Suppressor macrophage treated with lipopolysaccharide for 1 hour (primary cell): Measurements from ENCODE around the gene SCGB1C1.
"Not testable (repeated sequence)": the region's sequence is repeated elsewhere in the genome, so short reads cannot be mapped to it uniquely, and the experiment has no call there.

Source experiments
- DNase-seq, 3 donors: peaks; one replicate each; pipeline ENCODE4 v3.0.0-alpha.2; 2020 to 2022

Gene SCGB1C1

DNA sequence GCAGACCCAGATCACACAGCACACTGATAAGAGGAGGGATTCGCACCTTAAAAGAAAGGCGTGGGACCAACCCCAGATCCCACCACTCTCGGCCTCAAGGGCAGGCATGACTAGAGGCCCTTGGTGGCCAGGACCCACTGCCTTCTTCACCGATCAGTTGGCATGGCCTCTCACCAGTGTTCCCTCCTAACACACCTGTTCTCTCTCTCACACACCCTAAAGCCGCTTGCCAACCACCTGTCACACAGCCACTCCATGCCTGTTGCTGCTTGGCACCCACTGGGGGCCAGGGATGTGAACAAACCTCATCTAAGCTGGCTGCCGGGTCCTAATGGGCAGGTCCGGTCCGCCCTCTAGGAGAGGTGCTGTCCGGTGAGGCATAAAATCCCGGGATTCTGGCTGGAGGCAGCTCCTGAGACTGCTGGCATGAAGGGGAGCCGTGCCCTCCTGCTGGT is at the start of gene SCGB1C1:
TSS of gene SCGB1C1 (plus strand) at position 405 of the 455 bp plus-strand sequence. CDS start at position 427, 22 bp downstream.
- not testable (repeated sequence) for DNase-seq

DNA sequence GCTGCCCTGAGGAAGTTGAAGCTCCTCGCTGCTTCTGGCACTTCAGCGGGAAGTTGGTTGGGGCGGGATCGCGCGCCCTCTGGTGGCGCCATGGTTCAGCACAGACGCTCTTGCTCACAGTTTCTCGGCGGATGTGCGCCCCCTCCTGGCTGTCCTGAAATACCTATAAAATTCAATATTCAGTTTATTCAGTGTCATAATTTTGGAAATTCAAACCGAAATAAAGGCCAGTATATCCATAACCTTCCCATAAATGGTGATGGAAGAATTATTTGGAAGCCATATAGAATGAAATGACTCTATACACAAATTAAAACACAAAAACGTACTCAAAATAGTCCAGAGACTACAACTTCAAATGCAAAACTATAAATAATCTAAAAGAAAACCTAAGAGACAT is 12.6 kb upstream of the SCGB1C1 start:
- not testable (repeated sequence) for DNase-seq

DNA sequence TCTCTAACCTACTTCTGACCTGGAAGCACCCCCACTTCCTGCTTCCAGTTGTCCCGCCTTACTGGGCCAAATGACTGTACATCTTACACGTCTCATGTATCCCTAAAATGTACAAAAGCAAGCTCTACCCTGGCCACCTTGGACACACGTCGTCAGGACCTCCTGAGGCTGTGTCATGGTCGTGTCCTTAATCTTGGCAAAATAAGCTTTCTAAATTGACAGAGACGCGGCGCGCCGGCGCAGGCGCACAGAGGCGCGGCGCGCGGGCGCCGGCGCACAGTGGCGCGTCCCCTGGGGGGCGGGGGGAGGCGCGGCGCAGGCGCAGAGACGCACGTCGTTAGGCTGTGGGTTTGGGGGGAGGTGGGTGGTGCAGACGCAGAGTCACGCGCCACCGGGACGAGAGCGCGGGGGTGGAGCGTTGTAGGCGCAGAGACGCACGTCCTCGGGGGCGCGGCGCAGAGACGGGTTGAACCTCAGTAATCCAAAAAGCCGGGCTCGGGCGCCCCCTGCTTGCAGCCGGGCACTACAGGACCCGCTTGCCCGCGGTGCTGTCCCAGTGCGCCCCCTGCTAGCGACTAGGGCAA is 3.6 kb upstream of the SCGB1C1 start:
- not testable (repeated sequence) for DNase-seq

DNA sequence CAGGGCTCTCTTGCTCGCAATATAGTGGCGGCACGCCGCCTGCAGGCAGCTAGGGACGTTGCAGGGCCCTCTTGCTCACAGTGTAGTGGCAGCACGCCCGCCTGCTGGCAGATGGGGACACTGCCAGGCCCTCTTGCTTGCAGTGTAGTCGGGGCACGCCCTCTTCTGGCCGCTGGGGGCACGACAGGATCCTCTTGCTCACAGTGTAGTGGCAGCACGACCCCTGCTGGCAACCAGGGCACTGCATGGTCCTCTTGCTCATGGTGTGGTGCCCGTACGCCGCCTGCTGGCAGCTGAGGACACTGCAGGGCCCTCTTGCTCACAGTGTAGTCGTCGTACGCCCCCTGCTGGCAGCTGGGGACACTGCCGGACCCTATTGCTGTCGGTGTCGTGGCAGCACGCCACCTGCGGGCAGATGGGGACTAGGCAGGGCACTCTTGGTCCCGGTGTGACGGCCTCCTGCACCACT is 3.0 kb upstream of the SCGB1C1 start:
- not testable (repeated sequence) for DNase-seq

DNA sequence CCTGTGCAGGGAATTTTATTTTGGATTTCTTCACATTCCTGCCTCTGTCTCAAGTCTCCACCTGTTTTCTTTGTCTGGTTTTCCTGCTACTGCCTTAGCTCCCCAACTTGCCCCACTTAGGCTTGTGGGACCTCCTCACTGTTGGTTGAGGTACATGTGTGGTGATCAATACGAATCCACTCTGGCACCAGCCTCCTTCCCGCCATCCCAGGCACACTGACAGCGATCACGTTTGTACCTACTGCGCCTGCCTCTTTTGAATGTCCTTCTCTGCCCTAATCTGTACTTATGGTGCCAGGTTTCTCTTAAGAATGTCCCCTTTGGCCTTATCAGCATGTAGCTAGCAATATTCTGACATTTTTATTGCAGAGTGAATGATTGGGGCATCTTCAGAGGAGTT is 2.3 kb upstream of the SCGB1C1 start:
- not testable (repeated sequence) for DNase-seq

DNA sequence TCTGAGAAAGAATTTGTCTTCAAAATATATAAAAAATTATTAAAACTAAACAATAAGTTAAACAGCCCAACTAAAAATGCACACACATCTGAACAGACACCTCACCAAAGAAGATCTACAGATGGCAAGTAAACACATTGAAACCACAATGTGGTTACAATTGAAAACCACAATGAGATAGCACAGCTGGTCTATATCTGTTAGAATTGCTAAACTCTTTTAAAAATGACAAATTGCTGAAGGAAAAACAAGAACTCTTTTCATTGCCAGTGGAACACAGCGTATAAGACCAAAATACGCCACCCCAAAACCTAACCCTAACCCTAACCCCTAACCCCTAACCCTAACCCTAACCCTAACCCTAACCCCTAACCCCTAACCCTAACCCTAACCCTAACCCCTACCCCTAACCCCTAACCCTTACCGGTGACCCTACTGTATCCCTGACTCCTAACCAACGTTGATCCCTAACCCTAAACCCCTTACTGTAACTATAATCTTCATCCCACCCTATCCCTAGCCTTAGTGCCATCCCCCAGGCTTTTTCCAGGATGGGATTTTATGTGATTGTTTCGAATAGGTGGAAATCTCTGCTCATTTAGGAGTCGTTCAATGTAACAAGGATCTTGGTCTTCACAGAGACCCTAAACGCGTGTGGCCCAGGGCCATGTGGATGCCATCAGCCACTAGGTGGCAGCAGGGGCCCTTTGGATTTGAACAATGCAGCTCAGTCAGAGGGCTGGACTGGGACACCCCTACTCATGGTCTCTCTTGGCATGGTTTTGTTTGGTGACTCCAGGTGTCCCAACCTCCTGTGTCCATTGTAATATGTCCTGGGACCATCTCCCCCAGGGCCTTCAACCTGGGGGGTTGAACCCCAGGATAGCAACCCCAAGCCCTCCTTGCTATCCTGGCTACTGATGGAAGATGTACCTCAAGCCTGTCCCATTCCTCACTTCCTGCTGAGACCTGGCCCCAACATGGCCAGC is 1.1 kb upstream of the SCGB1C1 start:
- not testable (repeated sequence) for DNase-seq

DNA sequence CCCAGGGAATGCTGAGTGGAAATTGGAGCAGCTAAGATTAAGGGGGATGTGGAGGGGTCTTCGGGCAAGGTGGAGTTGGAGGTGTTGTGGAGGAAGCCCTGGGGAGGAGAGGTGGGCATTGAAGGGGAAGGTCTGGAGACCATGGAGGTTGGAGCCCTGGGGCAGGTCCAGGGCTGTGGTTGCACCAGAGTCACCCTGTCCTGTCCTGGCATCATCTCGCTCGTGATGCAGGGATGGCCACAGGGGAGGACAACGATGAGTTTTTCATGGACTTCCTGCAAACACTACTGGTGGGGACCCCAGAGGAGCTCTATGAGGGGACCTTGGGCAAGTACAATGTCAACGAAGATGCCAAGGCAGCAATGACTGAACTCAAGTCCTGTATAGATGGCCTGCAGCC is 603 bp downstream of the SCGB1C1 start:
- DNase-seq: not testable (repeated sequence)

DNA sequence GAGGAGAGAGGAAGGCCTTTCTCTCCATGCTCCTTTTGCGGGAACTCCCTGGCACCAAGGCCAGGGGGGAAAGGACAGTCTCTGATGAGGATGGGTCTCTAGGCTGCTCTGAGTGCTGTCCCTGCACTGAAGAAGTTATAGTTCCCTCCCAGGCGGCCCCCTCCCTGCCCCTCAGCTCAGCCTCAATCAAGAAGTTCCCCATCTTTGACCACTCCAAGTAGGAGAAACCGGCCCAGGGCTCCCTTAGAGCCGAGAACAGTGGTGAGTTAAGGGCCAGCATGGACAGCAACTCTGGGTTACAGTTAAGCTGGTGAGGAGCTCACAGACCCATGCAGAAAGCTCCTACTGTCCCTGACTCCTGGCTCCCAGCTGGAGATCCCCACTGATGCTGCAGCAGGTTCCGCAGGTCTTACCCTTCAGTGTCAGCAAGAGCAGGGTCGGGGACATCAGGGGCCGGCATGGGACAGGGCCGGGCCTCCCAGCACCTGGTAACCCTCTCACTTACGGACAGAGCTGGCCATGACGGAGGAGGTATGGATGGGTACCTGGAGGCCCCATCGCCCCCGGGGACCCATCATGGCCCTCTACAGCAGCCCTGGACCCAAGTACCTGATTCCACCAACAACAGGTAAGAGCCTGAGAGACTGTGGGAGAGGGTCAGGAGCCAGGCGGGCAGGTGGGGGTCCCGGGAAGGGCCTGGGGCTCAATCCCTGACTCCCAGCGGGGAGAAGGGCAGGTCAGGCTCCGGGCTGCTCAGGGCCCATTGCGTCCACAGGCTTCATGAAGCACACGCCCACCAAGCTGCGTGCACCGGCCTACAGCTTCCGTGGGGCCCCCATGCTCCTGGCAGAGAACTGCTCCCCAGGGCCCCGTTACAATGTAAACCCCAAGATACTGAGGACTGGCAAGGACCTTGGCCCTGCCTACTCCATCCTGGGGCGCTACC is 4.2 kb downstream of the SCGB1C1 start:
- no peak for DNase-seq

DNA sequence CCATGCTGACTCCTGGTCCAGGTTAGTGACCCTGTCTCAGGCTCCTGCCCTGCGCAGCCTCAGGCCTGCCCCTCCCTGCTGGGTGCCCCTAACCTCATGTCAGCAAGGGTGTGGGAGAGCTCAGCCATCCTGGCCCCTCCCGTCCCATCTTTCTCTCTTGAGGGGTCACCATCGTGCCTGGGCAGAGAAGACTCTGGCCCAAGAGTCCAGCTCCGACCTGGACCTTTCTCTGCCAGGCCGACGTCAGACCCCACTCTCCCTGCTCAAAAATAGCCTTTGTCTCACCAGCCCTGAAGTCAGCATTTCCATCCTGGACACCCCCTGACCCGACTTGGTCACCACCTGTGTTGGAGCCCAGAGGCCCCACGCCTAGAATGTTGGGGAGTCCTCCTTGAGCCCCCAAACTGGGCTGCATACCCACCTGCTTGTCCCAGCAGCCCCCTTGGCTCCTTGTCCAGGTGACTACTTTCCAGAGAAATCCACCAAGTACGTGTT is 4.9 kb downstream of the SCGB1C1 start:
- DNase-seq: no peak

DNA sequence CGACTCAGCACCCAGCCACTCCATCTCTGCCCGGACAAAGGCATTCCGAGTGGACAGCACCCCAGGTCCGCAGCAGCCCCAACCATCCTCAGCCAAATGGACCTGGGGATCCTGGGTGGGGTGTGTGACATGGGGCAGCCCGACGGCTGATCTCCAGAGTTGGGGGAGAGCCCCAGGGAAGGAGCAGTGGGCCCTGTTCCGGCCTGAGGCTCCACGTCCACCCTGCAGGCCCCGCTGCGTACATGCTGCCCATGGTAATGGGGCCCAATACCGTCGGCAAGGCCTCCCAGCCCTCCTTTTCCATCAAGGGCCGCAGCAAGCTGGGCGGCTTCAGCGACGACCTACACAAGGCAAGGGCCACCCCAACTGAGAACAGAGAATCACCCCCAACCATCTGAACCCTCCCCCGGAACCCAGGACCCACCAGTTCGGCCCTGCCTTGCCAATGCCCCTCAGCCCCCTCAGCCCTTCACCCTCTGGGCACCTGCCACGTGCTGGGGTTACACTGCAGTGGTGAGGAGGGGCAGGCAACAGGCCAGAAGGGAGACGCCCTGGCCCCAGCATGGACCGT is 5.4 kb downstream of the SCGB1C1 start:
- DNase-seq: no peak

DNA sequence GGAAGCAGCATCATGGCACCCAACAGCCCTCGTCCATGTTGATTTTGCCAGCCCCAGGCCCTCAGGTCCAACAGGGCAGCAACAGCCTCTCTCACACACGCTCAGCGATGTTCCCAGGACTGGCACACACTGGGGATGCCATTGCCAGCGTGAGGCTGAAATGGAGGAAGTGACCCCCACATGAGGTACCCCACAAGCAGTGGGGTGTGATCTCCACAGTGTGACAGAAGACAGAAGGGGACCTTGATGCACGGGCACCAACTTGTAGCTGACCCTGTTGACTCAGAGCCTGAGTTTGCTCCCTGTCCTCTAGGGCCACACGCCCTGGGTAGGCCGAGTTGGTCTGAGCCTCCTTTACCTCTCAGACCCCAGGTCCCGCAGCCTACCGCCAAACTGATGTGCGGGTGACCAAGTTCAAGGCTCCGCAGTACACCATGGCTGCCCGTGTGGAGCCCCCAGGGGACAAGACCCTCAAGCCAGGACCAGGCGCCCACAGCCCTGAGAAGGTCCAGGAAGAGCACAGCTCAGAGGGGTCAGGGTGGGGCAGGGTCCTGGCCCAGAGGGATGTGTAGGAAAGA is 6.2 kb downstream of the SCGB1C1 start:
- no peak for DNase-seq

DNA sequence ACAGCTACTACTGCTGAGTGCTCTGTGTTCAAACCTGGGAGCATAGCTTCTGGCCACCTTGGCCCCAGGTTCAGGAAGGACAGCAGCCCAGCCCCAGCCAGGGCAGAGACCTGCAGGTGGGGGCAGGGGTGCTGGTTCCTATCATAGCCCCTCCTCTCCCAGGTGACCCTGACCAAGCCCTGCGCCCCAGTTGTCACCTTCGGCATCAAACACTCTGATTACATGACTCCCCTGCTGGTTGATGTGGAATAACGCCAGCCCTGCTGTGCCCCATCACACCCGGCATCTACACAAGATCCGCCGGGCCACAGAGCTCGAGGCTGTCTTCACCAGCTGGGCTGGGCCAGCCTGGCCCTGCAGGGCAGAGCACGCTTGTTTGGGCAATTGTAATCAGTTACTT is 6.9 kb downstream of the SCGB1C1 start:
- no peak for DNase-seq

DNA sequence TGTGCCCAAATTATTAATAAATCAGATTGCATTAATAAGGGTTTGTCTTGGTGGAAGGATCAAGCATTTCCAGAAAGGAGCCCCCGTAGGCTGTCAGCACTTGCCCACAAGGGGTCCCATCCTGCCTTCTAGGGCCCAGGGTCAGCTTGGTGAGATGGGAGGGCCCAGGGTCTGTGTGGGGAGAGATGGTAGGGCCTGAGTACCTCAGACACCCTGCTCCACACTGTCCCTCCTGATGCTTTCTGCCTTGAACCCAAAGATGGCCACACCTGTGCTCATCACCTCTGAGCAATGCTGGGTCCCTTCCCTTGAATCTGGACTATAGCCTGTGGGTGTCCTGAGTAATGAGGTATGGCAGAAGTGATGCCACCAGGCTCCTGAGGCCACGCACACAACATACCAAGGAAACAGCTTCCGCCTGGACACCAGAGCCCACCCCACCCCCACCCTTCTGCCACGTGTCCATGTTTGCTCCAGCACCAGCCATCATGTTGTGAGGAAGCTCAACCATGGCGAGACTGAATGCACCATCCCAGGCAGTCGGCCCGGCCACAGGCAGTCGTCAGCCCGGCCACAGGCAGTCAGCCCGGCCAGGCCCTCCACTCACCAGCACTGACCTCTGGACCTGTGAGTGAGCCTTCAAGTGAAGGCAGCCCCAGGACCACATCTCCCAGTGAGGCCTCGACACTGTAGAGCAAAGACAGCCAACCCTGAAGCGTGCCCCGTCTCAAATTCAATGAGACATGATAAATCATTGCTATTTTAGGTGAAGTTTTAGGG is 7.5 kb downstream of the SCGB1C1 start:
- no peak for DNase-seq

DNA sequence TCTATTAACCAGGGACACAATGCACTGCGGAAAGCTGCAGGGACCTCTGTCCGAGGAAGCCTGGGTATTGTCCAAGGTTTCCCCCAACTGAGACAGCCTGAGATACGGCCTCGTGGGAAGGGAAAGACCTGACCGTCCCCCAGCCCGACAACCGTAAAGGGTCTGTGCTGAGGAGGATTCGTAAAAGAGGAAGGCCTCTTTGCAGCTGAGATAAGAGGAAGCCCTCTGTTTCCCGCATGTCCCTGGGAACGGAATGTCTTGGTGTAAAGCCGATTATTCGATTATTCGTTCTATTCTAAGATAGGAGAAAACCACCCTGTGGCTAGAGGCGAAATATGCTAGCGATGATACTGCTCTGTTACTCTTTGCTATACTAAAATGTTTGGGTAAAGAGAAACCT is 9.1 kb downstream of the SCGB1C1 start:
- DNase-seq: peak; percentile 19 to 33 (median 25)

DNA sequence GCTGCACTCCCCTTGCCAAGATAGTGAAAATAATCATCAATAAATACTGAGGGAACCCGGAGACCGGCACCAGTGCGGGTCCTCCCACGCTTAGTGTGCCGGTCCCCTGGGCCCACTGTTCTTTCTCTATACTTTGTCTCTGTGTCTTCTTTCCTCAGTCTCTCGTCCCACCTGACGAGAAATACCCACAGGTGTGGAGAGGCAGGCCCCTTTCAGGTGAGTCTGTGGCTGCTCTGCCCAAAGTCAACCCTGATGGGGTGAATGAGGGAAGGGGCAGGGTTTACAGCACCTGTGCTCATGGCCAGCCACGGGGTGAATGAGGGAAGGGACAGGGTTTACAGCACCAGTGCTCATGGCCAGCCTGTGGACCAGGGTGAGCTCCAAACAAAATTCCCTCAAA is 9.6 kb downstream of the SCGB1C1 start:
- no peak for DNase-seq

DNA sequence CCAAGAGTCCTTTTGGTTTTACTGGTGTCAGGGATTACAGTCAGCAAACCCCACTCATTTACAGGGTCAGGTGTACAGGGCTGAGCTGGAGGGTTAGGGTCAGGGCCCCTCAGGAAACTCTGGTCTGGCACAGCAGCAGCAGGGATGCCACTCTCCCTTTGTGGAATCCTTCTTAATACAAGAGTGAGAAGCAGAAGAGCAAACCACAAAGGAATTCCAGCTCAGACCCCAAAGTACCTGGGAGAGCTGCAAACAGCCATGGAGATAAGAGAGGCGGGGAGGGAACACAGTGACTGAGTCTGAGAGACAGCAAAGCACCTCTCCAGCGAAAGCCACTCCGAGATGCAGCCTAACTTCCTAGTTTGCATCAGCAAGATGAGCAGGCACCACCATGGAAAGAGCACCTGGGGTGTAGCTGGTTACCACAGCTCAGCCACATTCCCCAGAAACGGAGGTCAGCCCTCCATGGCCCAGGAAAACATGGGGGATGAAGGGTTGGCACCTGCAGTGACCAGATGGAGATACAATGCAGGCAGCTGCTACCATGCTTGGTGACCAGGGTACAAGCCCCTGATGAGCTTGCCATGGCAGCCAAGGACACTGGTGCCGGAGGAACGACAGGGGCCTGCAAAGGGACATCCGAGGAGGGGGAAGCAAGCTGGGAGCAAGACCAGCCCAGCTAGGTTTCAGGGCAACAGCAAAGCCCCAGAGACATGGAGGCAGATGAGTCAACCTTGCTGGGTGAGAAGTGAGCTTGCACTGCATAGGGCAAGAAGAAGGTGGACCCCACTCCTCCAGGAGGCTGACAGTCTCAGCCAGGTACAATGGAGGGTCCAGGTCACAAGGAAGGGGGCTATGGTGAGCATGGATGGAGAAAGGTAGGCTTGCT is 10.4 kb downstream of the SCGB1C1 start:
- no peak for DNase-seq

DNA sequence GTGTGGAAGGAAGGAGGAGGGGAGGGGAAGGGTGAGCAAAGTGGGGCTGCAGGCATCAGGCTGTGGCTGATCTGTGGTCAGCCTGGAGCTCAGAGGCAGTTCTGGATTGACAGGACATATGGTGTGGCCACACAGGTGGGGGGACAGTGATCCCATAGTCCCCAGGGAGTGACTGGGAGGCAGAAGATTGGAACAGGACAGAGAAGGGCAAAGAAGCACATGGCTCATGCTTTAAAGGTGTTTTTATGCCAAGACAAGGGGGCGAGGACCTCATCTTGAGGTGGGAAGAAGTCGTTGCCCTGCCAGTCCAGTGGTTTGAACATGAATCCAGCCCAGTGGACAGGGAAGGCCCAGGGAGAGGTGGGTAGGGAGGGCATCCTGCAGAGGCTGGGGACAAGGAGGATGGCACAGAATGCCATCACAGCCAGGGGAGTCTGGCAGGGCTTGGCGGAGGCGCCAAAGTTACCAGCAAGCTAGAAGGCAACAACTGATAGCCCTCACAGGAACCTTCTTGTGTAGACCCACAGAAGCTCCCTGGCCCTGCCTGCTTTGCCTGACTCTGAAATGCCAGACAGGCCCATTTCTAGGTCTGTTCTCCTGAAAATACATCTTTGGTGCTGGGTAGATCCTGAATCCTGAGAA is 11.2 kb downstream of the SCGB1C1 start:
- DNase-seq: no peak

DNA sequence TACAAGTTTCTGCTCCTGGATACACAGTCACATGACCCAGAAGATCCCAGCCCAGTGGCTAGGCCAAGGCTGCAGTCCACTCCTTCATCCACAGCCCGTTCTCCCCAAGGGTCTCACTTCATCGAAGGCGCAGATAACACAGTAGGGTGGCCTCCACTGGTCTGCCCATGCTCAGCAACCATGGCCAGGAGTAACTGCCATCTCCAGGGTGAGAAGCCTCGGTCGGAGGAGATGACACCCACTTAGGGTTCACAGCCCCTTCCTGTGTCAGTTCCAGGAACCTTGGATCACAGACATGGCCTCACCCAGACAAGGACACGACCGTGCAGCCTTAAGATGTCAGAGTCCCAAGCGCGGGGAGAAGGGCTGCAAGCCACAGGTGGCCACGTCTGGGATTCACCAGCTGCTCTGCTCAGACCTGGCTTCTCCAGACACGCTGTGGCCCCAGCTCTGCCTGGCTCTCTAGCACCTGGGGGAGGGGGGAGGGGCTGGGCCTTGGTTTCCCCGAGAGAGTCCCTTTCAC is 11.8 kb downstream of the SCGB1C1 start:
- no peak for DNase-seq
